HG03097 (cell line): Measurements from ENCODE around the gene CCDC54.

Source experiments
- ATAC-seq: cut with Tn5 transposase; IDR thresholded peaks from one replicate; pipeline ENCODE4 v1.9.1; 2021; ENCODE audit not compliant: unreplicated experiment, low FRiP score

Gene CCDC54

GRCh38 chr3:107387555-107387954, 10.3 kb downstream of the CCDC54 start:
- no peak for ATAC-seq

- ATAC-seq: no peak
Observed at GRCh38 chr3:107392549-107393165, 15.4 kb downstream of the CCDC54 start.

GRCh38 chr3:107394502-107394901, 17.3 kb downstream of the CCDC54 start:
- no peak for ATAC-seq

- ATAC-seq: no peak
Observed at GRCh38 chr3:107395066-107395465, 17.8 kb downstream of the CCDC54 start.

- no peak for ATAC-seq
Observed at GRCh38 chr3:107401301-107401700, 24.1 kb downstream of the CCDC54 start.

GRCh38 chr3:107402214-107402613, 25.0 kb downstream of the CCDC54 start:
- ATAC-seq: no peak

GRCh38 chr3:107404727-107405469, 27.7 kb downstream of the CCDC54 start:
- ATAC-seq: no peak

GRCh38 chr3:107407355-107407754, 30.1 kb downstream of the CCDC54 start:
- no peak for ATAC-seq

GRCh38 chr3:107408513-107408912, 31.3 kb downstream of the CCDC54 start:
- ATAC-seq: no peak

GRCh38 chr3:107409365-107409764, 32.1 kb downstream of the CCDC54 start:
- no peak for ATAC-seq

- no peak for ATAC-seq
Observed at GRCh38 chr3:107410606-107411005, 33.4 kb downstream of the CCDC54 start.

- no peak for ATAC-seq
Observed at GRCh38 chr3:107411056-107411455, 33.8 kb downstream of the CCDC54 start.

GRCh38 chr3:107411779-107412178, 34.5 kb downstream of the CCDC54 start:
- ATAC-seq: no peak

GRCh38 chr3:107412376-107412775, 35.1 kb downstream of the CCDC54 start:
- no peak for ATAC-seq

- ATAC-seq: no peak
Observed at GRCh38 chr3:107413264-107413663, 36.0 kb downstream of the CCDC54 start.

GRCh38 chr3:107414325-107414964, 37.2 kb downstream of the CCDC54 start:
- peak; percentile 93 for ATAC-seq

GRCh38 chr3:107416138-107416537, 38.9 kb downstream of the CCDC54 start:
- no peak for ATAC-seq

- no peak for ATAC-seq
Observed at GRCh38 chr3:107416886-107417285, 39.6 kb downstream of the CCDC54 start.

- ATAC-seq: peak; percentile 82
Observed at GRCh38 chr3:107421170-107421792, 44.0 kb downstream of the CCDC54 start.

GRCh38 chr3:107421881-107422280, 44.6 kb downstream of the CCDC54 start:
- no peak for ATAC-seq

GRCh38 chr3:107425033-107425432, 47.8 kb downstream of the CCDC54 start:
- ATAC-seq: no peak
